Uterus (tissue), 4 donors: ENCODE results near the gene ATXN2L. TPM values are rescaled to one million over a fixed set of nuclear protein-coding genes. Genes with fewer than 3 reads are reported as not detected.
A peak's percentile ranks its signal among the peaks of the same experiment; 100 is the strongest.

Source experiments
- DNase-seq, 2 donors: peaks; one replicate each; pipeline ENCODE4 v3.0.0-alpha.2; 2019 to 2020
- H3K27ac ChIP-seq, 2 donors: fragments of 200-600 bp; sonication (generic); 1 replicate in 1 of 2; 2 replicates in 1 of 2; pipeline ENCODE4 v1.5.1; 2016 to 2018
- H3K27me3 ChIP-seq, 2 donors: fragments of 200-600 bp; sonication (generic); one replicate each; pipeline ENCODE4 v1.5.1; 2018 to 2019; ENCODE audit warnings: control low read depth in 1 of 2
- H3K36me3 ChIP-seq, 2 donors: fragments of 200-600 bp; sonication (generic); one replicate each; pipeline ENCODE4 v1.5.1; 2019; ENCODE audit warnings: control low read depth in 1 of 2
- H3K4me1 ChIP-seq, 2 donors: fragments of 200-600 bp; sonication (generic); one replicate each; pipeline ENCODE4 v1.5.1; 2018 to 2019; ENCODE audit warnings: control low read depth in 1 of 2
- H3K4me3 ChIP-seq, 2 donors: fragments of 200-600 bp; sonication (generic); 1 replicate in 1 of 2; 2 replicates in 1 of 2; pipeline ENCODE4 v1.5.1; 2018 to 2019; ENCODE audit warnings: mild to moderate bottlenecking in 1 of 2
- H3K9me3 ChIP-seq, 2 donors: fragments of 200-600 bp; sonication (generic); one replicate each; pipeline ENCODE4 v1.5.1; 2019; ENCODE audit warnings: control low read depth in 1 of 2
- CTCF ChIP-seq, 4 experiments: fragments of 200-600 bp in 2 of 4; fragments of 450-650 bp in 2 of 4; sonication (generic) in 2 of 4; IDR thresholded peaks; one replicate each; pipeline ENCODE4 v1.5.1; 2016 to 2019; ENCODE audit warnings: antibody characterized with exemption in 4 of 4, mild to moderate bottlenecking in 2 of 4, moderate library complexity in 1 of 4
- POLR2A ChIP-seq, 2 donors: fragments of 450-650 bp; IDR thresholded peaks; one replicate each; pipeline ENCODE4 v1.6.1; 2016; ENCODE audit warnings: antibody characterized with exemption in 2 of 2, mild to moderate bottlenecking in 1 of 2, moderate library complexity in 1 of 2
- intact Hi-C: fragments of 100-400 bp; cut with DNase I; formaldehyde crosslinking; loops from one replicate; pipeline ENCODE4 v1.15.1; 2023; ENCODE audit warnings: low total_unique reads
- total RNA-seq, 4 donors: library from RNA; depleted of rRNA in 3 of 4; stranded (reverse); fragments of >200 nt in 3 of 4; gene quantifications; one replicate each; pipeline versions ENCODE4 v1.1.0 to v1.2.4, GENCODE V29; 2014 to 2023
- donor health status: DM: yes; HTN: yes; CAD: no.

Gene ATXN2L
- total RNA-seq, 4 donors from 2014 or later = 7.2 to 130 (median 35.0) TPM

DNA sequence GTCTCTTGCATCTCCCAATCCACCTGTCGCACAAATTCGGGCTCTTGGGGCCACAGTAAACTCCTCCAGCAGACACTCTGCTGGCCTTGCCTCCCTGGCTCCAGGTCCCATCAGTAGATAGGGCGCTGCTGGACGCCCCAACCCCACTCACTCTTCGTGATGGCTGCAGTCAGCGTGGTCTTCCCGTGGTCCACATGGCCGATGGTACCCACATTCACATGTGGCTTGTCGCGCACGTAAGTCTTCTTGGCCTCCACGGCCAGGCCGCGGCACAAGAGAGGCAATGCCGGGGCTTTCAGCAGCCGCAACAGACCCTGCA is 22.9 kb downstream of the ATXN2L start:
- intact Hi-C loops = no loop called here
- H3K27me3 ChIP-seq = no peaks in the 10 kb centered on the region
- no peaks in the 10 kb centered on the region for H3K9me3 ChIP-seq
- H3K27ac ChIP-seq = peak overlapping the region; percentile 84 to 94
- H3K36me3 ChIP-seq = no peaks in the 10 kb centered on the region
- no peak for TF ChIP-seq CTCF (IDR thresholded peaks at IDR 0.05)
- TF ChIP-seq POLR2A (IDR thresholded peaks at IDR 0.05) = no peak
- H3K4me1 ChIP-seq = peaks cover 3 to 7% of the 10 kb centered on the region in 2 donors
- DNase-seq = no peak
- H3K4me3 ChIP-seq = peak overlapping the region; percentile 90

DNA sequence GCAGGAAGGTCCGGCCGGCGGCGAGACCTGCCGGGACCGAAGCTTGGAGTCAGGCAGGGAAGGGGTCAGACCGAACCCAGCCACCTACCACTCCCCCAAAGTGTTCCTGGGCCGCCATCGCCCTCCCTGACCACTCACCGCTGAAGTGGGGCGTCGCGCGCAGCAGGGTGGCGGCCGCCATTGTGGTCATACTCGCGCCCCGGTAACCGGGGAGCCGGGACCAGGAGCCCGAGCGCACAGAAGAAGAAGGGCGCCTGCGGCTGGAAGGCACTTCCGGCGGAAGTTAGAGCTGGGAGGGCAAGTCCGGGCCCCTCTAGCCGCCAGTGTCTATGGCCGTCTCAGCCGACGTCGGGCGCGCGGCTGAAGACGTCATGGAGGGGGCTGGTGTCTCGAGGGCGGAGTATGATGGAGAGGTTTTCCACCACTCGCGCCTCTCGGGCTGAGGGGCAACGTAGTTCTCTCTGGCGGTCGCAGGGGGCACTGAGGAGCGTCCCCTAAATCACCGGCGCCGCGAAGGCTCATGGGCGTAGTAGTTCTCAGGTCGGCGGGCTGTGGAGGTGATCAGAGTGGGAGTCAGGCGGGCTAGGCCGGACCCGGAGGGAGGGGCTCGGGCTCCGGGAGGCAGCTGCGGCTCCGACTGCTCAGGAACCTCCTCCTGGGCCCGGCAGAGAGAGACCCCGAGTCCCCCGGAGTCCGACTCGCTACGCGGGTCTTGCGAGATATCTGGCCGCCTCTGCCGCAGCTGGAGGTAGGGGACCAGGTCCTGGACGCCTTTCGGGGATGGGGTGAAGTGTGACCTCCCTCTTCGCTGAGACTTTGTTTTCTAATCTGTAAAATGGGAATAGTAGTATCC is 23.5 kb downstream of the ATXN2L start, which contains the start of gene TUFM:
Gene TUFM (minus strand): TSS at position 269 of the 853 bp plus-strand sequence. CDS start 79 bp downstream, at position 190.
- peak in 1 of 2 donors; percentile 67 for TF ChIP-seq POLR2A (IDR thresholded peaks at IDR 0.05)
- TF ChIP-seq CTCF (IDR thresholded peaks at IDR 0.05) = peak; percentile 44 to 84 (median 77)
- Histone ChIP-seq H3K4me1 (peaks cover 3 to 7% of the 10 kb centered on the region in 2 donors), H3K27ac (peak within 1 kb of the TSS; percentile 92 to 94), H3K36me3 (no peaks in the 10 kb centered on the region), H3K27me3 (no peaks in the 10 kb centered on the region), H3K4me3 (peak within 1 kb of the TSS; percentile 90), H3K9me3 (no peaks in the 10 kb centered on the region)
- intact Hi-C loops = no loop called here
- peak; percentile 97 to 98 for DNase-seq

DNA sequence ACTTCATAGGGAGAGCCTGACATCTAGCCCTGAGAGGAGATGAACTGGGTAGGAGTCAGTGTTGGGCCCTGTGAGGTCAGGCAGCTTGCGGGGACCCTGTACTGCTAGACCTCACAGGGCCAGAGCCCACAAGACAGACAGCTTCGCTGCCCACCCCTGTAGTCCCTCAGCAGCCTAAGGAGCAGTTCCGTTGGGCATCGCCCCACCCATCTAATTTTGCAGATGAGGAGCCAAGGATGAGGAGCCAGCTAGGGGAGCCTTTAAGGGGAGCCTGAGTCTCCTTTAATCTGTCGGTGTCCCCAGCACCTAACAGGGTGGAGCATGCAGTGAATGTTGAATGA is 24.1 kb downstream of the ATXN2L start:
- H3K4me3 ChIP-seq = peak overlapping the region; percentile 90
- peaks cover 3 to 7% of the 10 kb centered on the region in 2 donors for H3K4me1 ChIP-seq
- no peak for DNase-seq
- peak overlapping the region; percentile 92 to 94 for H3K27ac ChIP-seq
- no peaks in the 10 kb centered on the region for H3K36me3 ChIP-seq
- H3K27me3 ChIP-seq = no peaks in the 10 kb centered on the region
- H3K9me3 ChIP-seq = no peaks in the 10 kb centered on the region
- intact Hi-C loops = no loop called here
- TF ChIP-seq POLR2A (IDR thresholded peaks at IDR 0.05) = no peak
- no peak for TF ChIP-seq CTCF (IDR thresholded peaks at IDR 0.05)

GRCh38 chr16:28858421-28858820 is 35.6 kb downstream of the ATXN2L start:
- Histone ChIP-seq H3K27me3 (no peaks in the 10 kb centered on the region), H3K4me3 (no peak overlapping the region), H3K27ac (no peak overlapping the region), H3K9me3 (no peaks in the 10 kb centered on the region), H3K4me1 (no peaks in the 10 kb centered on the region), H3K36me3 (no peaks in the 10 kb centered on the region)
- TF ChIP-seq POLR2A (IDR thresholded peaks at IDR 0.05) (no peak), CTCF (IDR thresholded peaks at IDR 0.05) (no peak)
- intact Hi-C loops = no loop called here
- no peak for DNase-seq

DNA sequence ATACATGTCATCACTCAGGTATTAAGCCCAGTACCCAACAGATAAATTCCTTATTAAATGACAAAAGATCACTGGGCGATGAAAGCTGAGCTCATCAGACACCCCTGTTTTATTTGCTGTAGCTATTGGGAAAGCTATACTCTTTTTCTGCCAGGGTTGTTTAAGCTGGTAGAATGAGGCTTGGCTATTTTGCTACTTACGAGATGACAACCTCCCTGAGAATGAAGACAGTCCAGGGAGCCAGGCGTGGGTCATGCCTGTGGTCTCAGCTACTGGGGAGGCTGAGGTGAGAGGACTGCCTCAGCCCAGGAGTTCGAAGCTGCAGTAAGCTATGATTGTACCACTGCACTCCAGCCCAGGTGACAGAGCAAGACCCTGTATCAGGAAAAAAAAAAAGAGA is 36.5 kb downstream of the ATXN2L start:
- no peaks in the 10 kb centered on the region for H3K9me3 ChIP-seq
- H3K27ac ChIP-seq = no peak overlapping the region
- H3K36me3 ChIP-seq = no peaks in the 10 kb centered on the region
- intact Hi-C loops = no loop called here
- no peak for TF ChIP-seq POLR2A (IDR thresholded peaks at IDR 0.05)
- no peak for TF ChIP-seq CTCF (IDR thresholded peaks at IDR 0.05)
- no peak overlapping the region for H3K4me3 ChIP-seq
- no peaks in the 10 kb centered on the region for H3K27me3 ChIP-seq
- no peak for DNase-seq
- H3K4me1 ChIP-seq = no peaks in the 10 kb centered on the region
